HG02678 (cell line): ENCODE measurements around the gene SH2D2A.

Source experiments
- ATAC-seq: cut with Tn5 transposase; IDR thresholded peaks from one replicate; pipeline ENCODE4 v1.9.1; 2021; ENCODE audit warnings: mild to moderate bottlenecking, moderate library complexity; ENCODE audit not compliant: unreplicated experiment

The SH2D2A gene

GRCh38 chr1:156805766-156806511 lies 10.7 kb downstream of the SH2D2A start:
- ATAC-seq = no peak

DNA sequence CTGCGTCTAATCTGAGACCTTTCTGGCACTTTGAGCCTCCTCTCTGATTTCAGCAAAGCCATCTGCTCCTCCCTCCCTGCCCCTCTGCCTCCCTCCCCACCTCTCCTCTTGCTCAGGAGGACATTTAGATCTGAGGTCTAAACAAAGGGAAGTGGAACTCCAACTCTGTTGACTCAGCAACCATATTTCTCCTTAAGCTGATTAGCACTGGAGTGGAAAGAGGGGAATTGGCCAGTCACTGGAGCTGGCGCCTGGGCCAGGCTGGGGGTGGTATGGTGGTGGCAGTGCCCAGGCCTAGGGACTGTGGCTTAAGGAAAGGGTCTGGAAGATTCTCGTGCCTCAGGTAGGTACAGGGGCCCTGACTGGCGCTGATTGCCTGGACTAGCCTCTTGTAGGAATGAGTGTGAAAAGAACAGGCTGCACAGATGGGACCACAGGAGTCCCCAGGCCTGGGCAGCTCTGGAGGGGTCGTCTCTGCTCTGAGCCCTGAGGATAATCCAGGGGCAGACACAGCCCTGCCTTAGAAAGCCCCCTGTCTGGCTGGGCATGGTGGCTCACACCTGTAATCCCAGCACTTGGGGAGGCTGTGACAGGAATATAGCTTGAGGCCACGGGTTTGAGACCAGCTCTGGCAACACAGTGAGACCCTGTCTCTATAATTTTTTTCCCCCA lies 11.9 kb downstream of the SH2D2A start:
- no peak for ATAC-seq

- no peak for ATAC-seq
Measured at GRCh38 chr1:156804026-156804425, 12.6 kb downstream of the SH2D2A start.

- no peak for ATAC-seq
Measured at GRCh38 chr1:156803086-156803851, 13.4 kb downstream of the SH2D2A start.

GRCh38 chr1:156802421-156802935 lies 14.2 kb downstream of the SH2D2A start:
- ATAC-seq = no peak

GRCh38 chr1:156801409-156802121 lies 15.1 kb downstream of the SH2D2A start:
- ATAC-seq = no peak

DNA sequence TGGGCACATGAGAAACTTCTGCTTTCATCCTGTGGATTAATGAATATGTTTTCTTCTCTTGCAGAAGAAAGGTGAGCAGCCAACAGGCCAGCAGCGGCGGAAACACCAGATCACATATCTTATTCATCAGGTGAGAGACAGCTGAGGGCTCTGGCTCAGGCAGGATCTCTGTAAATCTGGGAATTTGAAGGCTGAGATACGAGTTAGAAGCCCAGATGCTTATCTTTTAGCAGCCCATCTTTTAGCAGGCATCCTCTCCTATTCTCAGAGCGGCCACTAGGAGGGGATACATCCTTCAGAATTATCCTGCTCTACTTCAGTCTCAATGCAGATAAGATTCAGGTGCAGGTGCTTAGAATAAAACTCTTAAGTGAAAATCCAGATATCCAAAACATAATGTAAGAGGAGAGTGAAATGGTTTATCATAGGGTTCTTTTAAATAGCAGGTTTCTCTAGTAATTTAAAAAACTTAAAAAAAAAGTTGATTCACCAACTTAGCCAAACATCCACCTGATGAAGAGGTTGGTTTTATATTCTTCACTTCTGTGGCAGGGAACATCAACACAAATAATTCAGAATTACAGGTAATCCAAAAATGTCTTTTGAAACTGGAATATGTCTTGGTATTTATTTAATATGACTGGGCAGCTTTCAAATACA lies 19.3 kb downstream of the SH2D2A start:
- ATAC-seq = no peak

DNA sequence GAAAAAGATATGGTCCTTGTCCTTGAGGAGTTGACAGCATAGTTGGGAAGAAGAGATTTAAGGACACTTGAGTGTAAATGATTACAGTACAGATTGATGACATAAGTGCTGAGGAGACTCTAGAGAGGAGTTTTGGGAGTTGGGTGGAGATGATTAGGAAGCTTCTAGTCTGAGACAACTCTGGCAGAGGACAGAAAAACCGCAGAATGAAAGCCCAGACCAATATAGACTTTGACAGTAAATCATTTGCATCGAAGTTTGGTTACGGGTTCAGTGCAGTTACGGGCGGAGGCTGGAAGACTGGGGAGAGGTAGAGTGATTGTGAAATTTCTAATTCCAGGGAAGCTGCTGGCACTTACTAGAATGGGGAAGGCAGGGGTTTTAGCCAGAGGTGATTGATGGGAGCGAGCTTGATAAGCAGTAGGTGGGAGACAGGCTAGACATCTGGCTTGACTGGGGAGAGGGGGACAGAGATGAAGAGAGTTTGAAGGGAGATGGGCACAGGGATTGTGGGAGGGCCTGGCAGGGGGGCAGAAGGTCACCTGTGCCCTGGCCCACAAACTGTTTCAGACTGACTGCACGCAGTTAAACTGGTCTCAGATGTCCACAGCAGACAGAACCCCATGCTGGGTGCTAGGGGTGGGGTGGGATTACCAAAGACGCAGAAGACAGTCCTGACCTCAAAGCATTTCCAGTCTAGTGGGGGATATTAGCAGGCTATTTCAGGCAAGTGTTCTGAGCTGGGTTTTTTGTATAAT lies 20.1 kb downstream of the SH2D2A start:
- no peak for ATAC-seq

DNA sequence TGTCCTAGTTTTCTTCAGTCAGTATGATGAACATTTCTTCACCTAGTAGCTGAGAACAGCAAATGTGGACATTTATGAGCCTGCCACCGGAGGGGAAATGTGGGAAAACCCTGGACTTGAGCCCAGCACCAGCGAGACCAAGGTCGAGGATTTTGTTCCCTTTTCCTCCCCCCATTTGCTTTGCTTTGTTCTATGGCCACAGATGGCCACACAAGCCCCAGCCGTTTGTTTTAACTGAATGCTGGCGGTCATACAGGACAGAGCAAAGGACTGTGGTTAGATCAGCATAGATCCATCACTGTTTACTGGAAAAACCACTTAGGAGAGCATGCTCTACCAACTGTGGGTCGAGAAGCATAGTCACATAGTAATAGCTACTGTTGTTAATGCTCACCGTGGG lies 20.9 kb downstream of the SH2D2A start:
- no peak for ATAC-seq

DNA sequence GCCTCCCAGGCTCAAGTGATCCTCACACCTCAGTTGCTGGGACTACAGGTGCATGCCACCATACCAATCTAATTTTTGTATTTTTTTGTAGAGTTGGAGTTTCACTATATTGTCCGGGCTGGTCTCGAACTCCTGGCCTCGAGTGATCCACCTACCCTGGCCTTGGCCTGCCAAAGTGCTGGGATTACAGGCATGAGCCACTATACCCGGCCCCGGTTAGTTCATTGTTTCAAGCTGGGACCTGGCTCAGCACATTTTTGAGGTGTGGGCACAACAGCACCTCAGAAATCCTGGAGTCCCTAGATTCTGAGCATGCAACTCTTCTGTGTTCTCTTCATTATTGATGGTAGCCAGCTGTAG lies 21.3 kb downstream of the SH2D2A start:
- ATAC-seq = no peak

DNA sequence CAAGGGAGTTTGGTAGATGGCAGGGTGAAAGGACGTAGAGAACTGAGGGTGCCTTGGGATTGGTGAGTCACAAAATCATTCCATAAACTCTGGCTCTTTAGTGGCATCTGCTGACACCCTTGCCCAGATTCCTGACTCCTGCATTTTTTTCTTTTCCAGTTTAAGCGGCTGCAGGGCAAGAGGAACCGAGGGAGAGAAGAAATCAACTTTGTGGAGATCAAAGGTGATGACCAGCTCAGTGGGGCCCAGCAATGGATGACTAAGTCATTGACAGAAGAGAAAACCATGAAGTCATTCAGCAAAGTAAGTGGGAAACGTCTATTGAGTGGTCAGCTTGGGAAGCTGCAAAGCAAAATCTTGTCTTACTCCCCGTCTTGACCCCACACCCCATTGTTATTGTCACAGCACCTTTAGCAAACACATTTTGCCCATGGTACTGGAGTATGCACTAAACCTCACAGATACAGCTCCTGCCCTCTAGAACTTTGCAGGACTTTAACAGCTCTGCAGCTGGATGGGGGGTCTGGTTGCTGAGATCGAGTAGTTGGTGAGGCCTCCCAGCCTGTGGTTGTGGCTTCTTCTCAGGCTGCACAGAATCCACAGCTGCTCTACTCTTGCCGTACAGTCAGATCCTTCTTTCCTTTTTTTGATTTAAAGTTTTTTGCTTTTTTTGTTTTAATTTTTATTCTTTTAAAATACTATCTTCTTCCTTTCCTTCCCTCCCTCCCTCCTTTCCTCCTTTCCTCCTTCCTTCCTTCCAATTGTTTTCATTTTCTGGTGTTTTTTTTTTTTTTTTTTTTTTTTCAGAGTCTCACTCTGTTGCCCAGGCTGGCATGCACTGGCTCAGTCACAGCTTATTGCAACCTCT lies 21.9 kb downstream of the SH2D2A start:
- ATAC-seq = no peak

DNA sequence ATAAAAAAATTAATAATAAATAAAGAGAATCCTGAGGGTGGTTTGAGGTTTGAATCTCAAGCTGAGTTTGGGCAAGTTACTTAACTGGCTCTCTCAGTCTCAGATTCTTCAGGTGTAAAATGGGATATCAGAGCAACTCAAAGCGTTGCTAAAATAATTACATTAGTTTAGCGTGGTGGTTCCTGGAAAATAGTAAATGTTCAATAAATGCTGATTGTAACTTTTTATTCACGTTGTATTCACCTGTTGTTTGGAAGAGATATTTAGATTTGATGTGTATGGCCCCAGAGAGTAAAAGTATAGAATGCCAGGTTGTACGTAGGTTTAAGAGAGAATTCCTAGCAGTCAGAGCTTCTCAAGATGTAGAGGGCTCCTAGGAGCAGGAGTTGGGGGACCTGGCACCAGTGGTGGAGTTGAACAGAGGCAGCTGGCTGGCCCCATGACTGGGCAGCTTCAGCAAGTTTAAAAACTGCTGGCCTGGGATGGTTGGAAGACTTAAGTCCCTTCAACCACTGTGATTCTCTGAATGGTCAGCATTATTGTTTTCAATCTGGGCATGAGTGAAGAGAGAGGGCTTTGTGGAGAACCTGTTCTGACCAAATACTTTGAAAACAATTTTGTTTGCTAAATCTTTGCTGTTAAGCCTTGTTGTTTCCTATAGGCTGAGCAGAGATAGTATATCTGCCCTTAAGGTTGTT lies 26.9 kb downstream of the SH2D2A start:
- no peak for ATAC-seq

DNA sequence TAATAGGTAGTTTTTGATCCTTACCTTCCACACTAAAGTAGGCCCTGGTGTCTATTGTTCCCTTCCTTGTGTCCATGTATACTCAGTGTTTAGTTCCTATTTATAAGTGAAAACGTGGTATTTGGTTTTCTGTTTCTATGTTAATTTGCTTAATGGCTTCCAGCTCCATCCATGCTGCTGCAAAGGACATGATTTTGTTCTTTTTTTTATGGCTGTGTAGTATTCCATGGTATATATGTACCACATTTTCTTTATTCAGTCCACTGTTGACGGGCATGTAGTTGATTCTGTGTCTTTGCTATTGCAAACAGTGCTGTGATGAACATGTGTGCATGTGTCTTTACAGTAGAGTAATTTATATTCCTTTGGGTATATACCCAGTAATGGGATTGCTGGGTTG lies 28.5 kb downstream of the SH2D2A start:
- ATAC-seq = no peak

- ATAC-seq = no peak
Measured at GRCh38 chr1:156786640-156787039, 30.0 kb downstream of the SH2D2A start.

DNA sequence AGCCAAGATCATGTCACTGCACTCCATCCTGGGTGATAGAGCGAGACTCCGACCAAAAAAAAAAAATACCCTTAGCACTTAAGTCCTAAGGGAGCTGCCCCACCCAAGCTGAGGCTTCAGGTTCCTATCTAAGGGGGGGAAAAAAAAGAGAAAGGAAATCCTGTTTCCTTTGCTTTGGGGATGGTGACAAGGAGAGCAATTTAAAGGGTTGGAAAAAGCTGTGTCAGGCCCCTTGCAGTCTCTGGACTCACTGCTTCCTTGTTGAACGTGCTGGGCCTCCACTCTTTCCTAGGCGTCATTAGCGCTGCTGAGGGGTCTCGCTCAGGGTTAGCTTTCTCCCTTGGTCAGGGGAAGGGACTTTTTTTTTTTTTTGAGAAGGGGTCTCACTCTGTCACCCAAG lies 31.2 kb downstream of the SH2D2A start:
- no peak for ATAC-seq

DNA sequence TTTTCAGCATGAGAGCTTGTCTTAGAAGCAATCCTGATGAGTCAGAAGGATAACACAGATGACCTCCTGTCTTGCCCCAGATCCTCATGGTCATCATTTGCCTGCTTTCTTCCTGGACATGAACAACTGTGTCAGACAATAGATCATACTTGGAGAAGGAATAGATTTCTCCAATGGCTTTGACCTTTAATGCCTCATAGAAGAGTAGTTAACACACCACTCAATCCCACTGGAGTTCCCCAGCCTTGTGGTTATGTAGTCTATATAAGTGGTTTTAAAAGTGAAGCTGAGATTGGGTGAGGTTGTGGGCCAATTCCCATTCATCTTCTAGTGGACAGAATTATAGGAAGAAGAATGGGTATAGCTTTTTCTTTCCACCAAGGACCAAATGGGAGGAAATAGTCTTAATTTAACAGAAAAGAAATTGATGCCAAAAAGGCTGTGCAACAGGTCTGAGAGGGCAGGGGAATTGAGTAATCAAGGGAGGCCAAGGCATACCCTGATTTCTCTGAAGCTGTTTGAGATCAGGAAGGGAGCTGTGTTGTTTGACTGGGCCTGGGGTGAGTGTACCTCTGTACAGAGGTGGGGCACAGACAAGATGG lies 35.0 kb downstream of the SH2D2A start:
- ATAC-seq = no peak

GRCh38 chr1:156777573-156777972 lies 39.1 kb downstream of the SH2D2A start:
- ATAC-seq = no peak

DNA sequence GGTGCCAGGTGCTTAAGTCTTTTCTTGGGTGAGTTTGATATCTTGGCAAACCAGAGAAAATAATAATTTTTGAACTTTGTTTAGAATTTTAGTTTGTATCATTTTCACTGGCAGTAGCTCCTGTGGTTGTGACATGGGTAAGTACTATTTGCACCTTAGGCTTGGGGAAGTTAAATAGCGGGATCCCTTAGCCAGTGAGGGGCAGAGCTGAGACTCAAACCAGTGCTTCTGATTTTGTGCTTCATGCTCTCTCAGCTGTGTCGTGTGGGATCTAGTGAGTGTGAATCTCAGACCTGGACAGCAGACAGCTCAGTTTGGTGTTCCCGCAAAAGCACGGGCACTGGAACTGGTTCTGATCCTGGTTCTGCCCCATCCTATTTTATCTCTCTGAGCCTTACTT lies 39.7 kb downstream of the SH2D2A start:
- ATAC-seq = no peak
